ENCODE results near the gene CXXC5. TPM values are rescaled to one million over a fixed set of nuclear protein-coding genes. Genes with fewer than 3 reads are reported as not detected.

Gene CXXC5
- total RNA-seq, 1 experiment from 2014 or later: 92.3 TPM

- Histone ChIP-seq H3K27me3 (replicated peaks; ENCODE audit: control insufficient read depth, insufficient read depth, low read length) (no peaks in the 10 kb centered on the region), H3K4me3 (ENCODE audit: low read depth, low read length) (no peak overlapping the region), H3K9me3 (no peaks in the 10 kb centered on the region), H3K36me3 (ENCODE audit: control insufficient read depth, insufficient read depth, low read length) (peaks cover 4% of the 10 kb centered on the region), H3K4me1 (peaks cover 35% of the 10 kb centered on the region)
- H3K36me3 Mint-ChIP-seq (ENCODE audit: insufficient read depth, unreplicated experiment): peaks cover 34% of the 10 kb centered on the region
- TF ChIP-seq CTCF (IDR thresholded peaks at IDR 0.05; ENCODE audit: insufficient read depth in 1 of 2, low read depth in 1 of 2, low read length in 1 of 2, severe bottlenecking in 1 of 2, unreplicated experiment in 1 of 2): no peak
- no peaks in the 10 kb centered on the region for H3K27me3 Mint-ChIP-seq (ENCODE audit: insufficient read depth, unreplicated experiment)
- no peaks in the 10 kb centered on the region for H3K9me3 Mint-ChIP-seq (ENCODE audit: unreplicated experiment)
- no peak overlapping the region for H3K4me3 Mint-ChIP-seq (ENCODE audit: unreplicated experiment)
- POLR2A ChIA-PET: no interaction called here
- BruUV-seq (replicated peaks): no TSS peak
- no peak for DNase-seq
- peak overlapping the region; percentile 64 for H3K27ac Mint-ChIP-seq (ENCODE audit: unreplicated experiment)
- peaks cover 24% of the 10 kb centered on the region for H3K4me1 Mint-ChIP-seq (ENCODE audit: low read depth, unreplicated experiment)
- intact Hi-C loops (cut with micrococcal nuclease; ENCODE audit: unreplicated experiment): no loop called here
- CTCF ChIA-PET: interaction anchor here (2.2 kb wide), 1 partner anchor 13 kb away, joined by 7 read pairs; the partner anchor contains the start of gene CXXC5
Observed at GRCh38 chr5:139660923-139661814, 13.0 kb downstream of the CXXC5 start.

GRCh38 chr5:139662617-139663016, 14.5 kb downstream of the CXXC5 start:
- CTCF ChIA-PET: no interaction called here
- H3K4me1 Mint-ChIP-seq (ENCODE audit: low read depth, unreplicated experiment): peaks cover 16% of the 10 kb centered on the region
- no peaks in the 10 kb centered on the region for H3K9me3 Mint-ChIP-seq (ENCODE audit: unreplicated experiment)
- intact Hi-C loops (cut with micrococcal nuclease; ENCODE audit: unreplicated experiment): no loop called here
- H3K4me3 Mint-ChIP-seq (ENCODE audit: unreplicated experiment): no peak overlapping the region
- no peak overlapping the region for H3K27ac Mint-ChIP-seq (ENCODE audit: unreplicated experiment)
- POLR2A ChIA-PET: interaction anchor here (0.6 kb wide), 1 partner anchor 149 kb away, joined by 3 read pairs; no protein-coding TSS in a partner anchor
- Histone ChIP-seq H3K27me3 (replicated peaks; ENCODE audit: control insufficient read depth, insufficient read depth, low read length) (no peaks in the 10 kb centered on the region), H3K4me3 (ENCODE audit: low read depth, low read length) (no peak overlapping the region), H3K4me1 (peaks cover 21% of the 10 kb centered on the region), H3K36me3 (ENCODE audit: control insufficient read depth, insufficient read depth, low read length) (peaks cover 4% of the 10 kb centered on the region), H3K9me3 (no peaks in the 10 kb centered on the region)
- peaks cover 24% of the 10 kb centered on the region for H3K36me3 Mint-ChIP-seq (ENCODE audit: insufficient read depth, unreplicated experiment)
- TF ChIP-seq CTCF (IDR thresholded peaks at IDR 0.05; ENCODE audit: insufficient read depth in 1 of 2, low read depth in 1 of 2, low read length in 1 of 2, severe bottlenecking in 1 of 2, unreplicated experiment in 1 of 2): no peak
- H3K27me3 Mint-ChIP-seq (ENCODE audit: insufficient read depth, unreplicated experiment): no peaks in the 10 kb centered on the region
- no peak for DNase-seq
- no TSS peak for BruUV-seq (replicated peaks)

- no peak overlapping the region for H3K4me3 Mint-ChIP-seq (ENCODE audit: unreplicated experiment)
- H3K4me1 Mint-ChIP-seq (ENCODE audit: low read depth, unreplicated experiment): peaks cover 8% of the 10 kb centered on the region
- peaks cover 4% of the 10 kb centered on the region for H3K36me3 ChIP-seq (ENCODE audit: control insufficient read depth, insufficient read depth, low read length)
- DNase-seq: no peak
- no TSS peak for BruUV-seq (replicated peaks)
- no peaks in the 10 kb centered on the region for H3K27me3 Mint-ChIP-seq (ENCODE audit: insufficient read depth, unreplicated experiment)
- no peak overlapping the region for H3K4me3 ChIP-seq (ENCODE audit: low read depth, low read length)
- H3K36me3 Mint-ChIP-seq (ENCODE audit: insufficient read depth, unreplicated experiment): peaks cover 20% of the 10 kb centered on the region
- H3K27me3 ChIP-seq (replicated peaks; ENCODE audit: control insufficient read depth, insufficient read depth, low read length): no peaks in the 10 kb centered on the region
- intact Hi-C loops (cut with micrococcal nuclease; ENCODE audit: unreplicated experiment): no loop called here
- no peaks in the 10 kb centered on the region for H3K9me3 ChIP-seq
- no peaks in the 10 kb centered on the region for H3K9me3 Mint-ChIP-seq (ENCODE audit: unreplicated experiment)
- no peak overlapping the region for H3K27ac Mint-ChIP-seq (ENCODE audit: unreplicated experiment)
- CTCF ChIA-PET: no interaction called here
- no peak for TF ChIP-seq CTCF (IDR thresholded peaks at IDR 0.05; ENCODE audit: insufficient read depth in 1 of 2, low read depth in 1 of 2, low read length in 1 of 2, severe bottlenecking in 1 of 2, unreplicated experiment in 1 of 2)
- POLR2A ChIA-PET: no interaction called here
- peaks cover 15% of the 10 kb centered on the region for H3K4me1 ChIP-seq
Observed at GRCh38 chr5:139663207-139664085, 15.3 kb downstream of the CXXC5 start.

All from Caco-2 (cell line).